Stimulated activated CD8-positive, alpha-beta memory T cell treated with anti-CD3 and anti-CD28 coated beads, Interleukin-12 subunit alpha, Interleukin-12 subunit beta, amount 100 ng/mL, for 4 hours (primary cell): ENCODE data around the gene CHERP.
"Not testable (repeated sequence)": the region's sequence is repeated elsewhere in the genome, so short reads cannot be mapped to it uniquely, and the experiment has no call there.

Source experiments
- DNase-seq: peaks from one replicate; pipeline ENCODE4 v3.0.0-alpha.2; 2020; ENCODE audit warnings: low read depth

The CHERP gene

GRCh38 chr19:16576690-16577530, 34.7 kb upstream of the CHERP start:
- no peak for DNase-seq

- DNase-seq = no peak
Measured at GRCh38 chr19:16575861-16576689, 33.8 kb upstream of the CHERP start.

- DNase-seq = no peak
Measured at GRCh38 chr19:16575282-16575681, 33.0 kb upstream of the CHERP start.

- no peak for DNase-seq
Measured at GRCh38 chr19:16573925-16574324, 31.7 kb upstream of the CHERP start.

GRCh38 chr19:16573296-16573695, 31.1 kb upstream of the CHERP start:
- DNase-seq = no peak

GRCh38 chr19:16572332-16573211, 30.3 kb upstream of the CHERP start, which contains the start of gene SLC35E1:
Gene SLC35E1, minus strand, starts transcription at chr19:16572415. Its CDS starts 51 bp downstream, at chr19:16572364.
- DNase-seq = peak; percentile 88

- DNase-seq = no peak
Measured at GRCh38 chr19:16571822-16572331, 29.6 kb upstream of the CHERP start.

- DNase-seq = no peak
Measured at GRCh38 chr19:16571283-16571682, 29.0 kb upstream of the CHERP start.

- DNase-seq = no peak
Measured at GRCh38 chr19:16569609-16570320, 27.5 kb upstream of the CHERP start.

- DNase-seq = no peak
Measured at GRCh38 chr19:16566702-16567101, 24.5 kb upstream of the CHERP start.

GRCh38 chr19:16566161-16566560, 23.9 kb upstream of the CHERP start:
- DNase-seq = peak; percentile 46

GRCh38 chr19:16564842-16565241, 22.6 kb upstream of the CHERP start:
- no peak for DNase-seq

- DNase-seq = no peak
Measured at GRCh38 chr19:16562608-16563025, 20.4 kb upstream of the CHERP start.

GRCh38 chr19:16561382-16561781, 19.1 kb upstream of the CHERP start:
- DNase-seq = no peak

GRCh38 chr19:16559780-16560276, 17.6 kb upstream of the CHERP start:
- DNase-seq = no peak

GRCh38 chr19:16554776-16555175, 12.5 kb upstream of the CHERP start:
- no peak for DNase-seq

- DNase-seq = not testable (repeated sequence)
Measured at GRCh38 chr19:16551902-16552301, 9.7 kb upstream of the CHERP start.

GRCh38 chr19:16548956-16549355, 6.7 kb upstream of the CHERP start:
- DNase-seq = no peak

- no peak for DNase-seq
Measured at GRCh38 chr19:16544473-16545231, 2.4 kb upstream of the CHERP start.

- DNase-seq = not testable (repeated sequence)
Measured at GRCh38 chr19:16543734-16544133, 1.5 kb upstream of the CHERP start.
